Esophagus muscularis mucosa (tissue), 4 donors: ENCODE measurements around the gene ZNF487. TPM values are rescaled to one million over a fixed set of nuclear protein-coding genes. Genes with fewer than 3 reads are reported as not detected.

Experiments
- DNase-seq: peaks from one replicate; pipeline ENCODE4 v3.0.0-alpha.2; 2017; ENCODE audit errors: extremely low spot score
- H3K27ac ChIP-seq, 4 donors: fragments of 200-600 bp; sonication (generic); replicated peaks in 1 of 4; 1 replicate in 3 of 4; 2 replicates in 1 of 4; pipeline ENCODE4 v1.5.1; 2016 to 2019; ENCODE audit warnings: mild to moderate bottlenecking in 1 of 4
- H3K27me3 ChIP-seq, 4 donors: fragments of 200-600 bp; sonication (generic); one replicate each; pipeline versions ENCODE4 v1.5.1 to v1.6.0; 2016 to 2019
- H3K36me3 ChIP-seq, 4 donors: fragments of 200-600 bp; sonication (generic); one replicate each; pipeline ENCODE4 v1.5.1; 2016 to 2019
- H3K4me1 ChIP-seq, 4 donors: fragments of 200-600 bp; sonication (generic); one replicate each; pipeline ENCODE4 v1.5.1; 2016 to 2019
- H3K4me3 ChIP-seq, 4 donors: fragments of 200-600 bp; sonication (generic); 1 replicate in 2 of 4; 2 replicates in 2 of 4; pipeline ENCODE4 v1.5.1; 2016 to 2019; ENCODE audit warnings: mild to moderate bottlenecking in 4 of 4, moderate library complexity in 1 of 4
- H3K9me3 ChIP-seq, 4 donors: fragments of 200-600 bp; sonication (generic); 1 replicate in 3 of 4; 2 replicates in 1 of 4; pipeline ENCODE4 v1.5.1; 2016 to 2019
- EP300 ChIP-seq: sonication (generic); formaldehyde crosslinking; IDR thresholded peaks from one replicate; pipeline ENCODE4 v1.6.1; 2017; ENCODE audit warnings: antibody characterized with exemption
- POLR2A ChIP-seq: fragments of 450-650 bp; IDR thresholded peaks from one replicate; pipeline ENCODE4 v1.6.1; 2017; ENCODE audit warnings: antibody characterized with exemption, moderate library complexity, mild to moderate bottlenecking, low read depth
- POLR2AphosphoS5 ChIP-seq, 2 donors: sonication (generic); formaldehyde crosslinking; IDR thresholded peaks; one replicate each; pipeline ENCODE4 v1.6.1; 2017; ENCODE audit warnings: antibody characterized with exemption in 2 of 2
- WGBS: methylation state at CpG from one replicate; pipeline ENCODE4 v1.1.5; 2018; 5-methylcytosine and 5-hydroxymethylcytosine counted together
- intact Hi-C: fragments of 100-400 bp; cut with DNase I; formaldehyde crosslinking; loops from one replicate; pipeline ENCODE4 v1.15.1; 2023
- total RNA-seq, 4 donors: library from RNA; depleted of rRNA; stranded (reverse); fragments of >200 nt; gene quantifications; one replicate each; pipeline versions ENCODE4 v1.1.0 to v1.2.1, GENCODE V29; 2016
- TF ChIP-seq, protein P1 (sequence below), 3 experiments: fragments of 200-600 bp in 2 of 3; fragments of 450-650 bp in 1 of 3; sonication (generic) in 2 of 3; IDR thresholded peaks; one replicate each; pipeline ENCODE4 v1.5.1; 2017 to 2019; ENCODE audit warnings: antibody characterized with exemption in 3 of 3, mild to moderate bottlenecking in 2 of 3, moderate library complexity in 1 of 3

The ZNF487 gene
- total RNA-seq, result 10 to 100 TPM in 1 of 4 donors, 1 to 10 TPM in 3; 9.1 to 10.1 (median 10.0) TPM

DNA sequence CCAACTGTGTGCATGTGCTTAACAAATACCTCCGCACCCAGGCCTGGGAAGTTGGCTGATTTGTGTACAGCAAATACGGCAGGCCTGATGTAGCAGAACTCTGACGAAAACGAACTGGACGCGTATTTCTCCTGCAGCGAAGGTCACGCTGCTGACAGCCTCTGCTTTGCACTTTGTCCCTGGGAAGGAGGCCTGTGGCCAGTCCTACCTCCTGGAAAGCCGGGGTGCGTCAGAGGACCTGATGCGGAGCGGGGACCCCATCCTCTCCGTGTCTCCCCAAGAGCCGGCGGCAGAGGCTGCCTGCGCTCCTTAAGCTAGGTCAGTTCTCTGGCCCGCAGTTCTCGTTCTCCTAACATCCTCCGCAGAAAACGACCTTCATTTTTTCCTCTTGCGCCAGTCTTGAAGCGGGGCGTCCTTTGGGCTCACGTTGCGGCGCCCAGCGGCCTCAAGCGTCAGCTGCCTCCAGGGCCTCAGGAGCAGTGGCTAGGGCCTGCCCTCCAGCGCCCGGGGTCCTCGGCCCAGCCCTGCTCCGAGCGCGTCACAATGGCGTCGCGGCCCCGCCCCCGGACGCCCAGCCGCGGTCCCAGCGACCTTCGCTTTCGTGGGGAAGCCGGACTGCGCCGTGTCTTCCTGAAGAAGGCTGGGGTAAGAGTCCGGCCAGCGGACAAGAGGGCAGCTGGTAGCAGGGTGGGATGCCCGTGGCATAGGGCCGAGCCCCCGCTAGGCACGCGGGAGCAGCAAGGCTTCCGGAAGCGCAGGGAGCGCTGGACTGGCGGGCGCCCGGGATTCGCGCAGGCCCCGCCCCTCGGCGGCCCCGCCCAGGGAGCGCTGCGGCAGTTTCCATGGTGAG lies at the start of gene ZNF487:
Gene ZNF487 (plus strand): TSS at position 821 of the 850 bp plus-strand sequence. CDS start 38,703 bp downstream, outside the sequence.
- H3K4me1 ChIP-seq, result peaks cover 11 to 25% (median 24%) of the 10 kb centered on the region in 4 donors
- TF ChIP-seq POLR2A (peak; percentile 5), EP300 (peak; percentile 2), POLR2AphosphoS5 (IDR thresholded peaks at IDR 0.05) (peak; percentile 91 to 96)
- TF ChIP-seq, protein P1, sequence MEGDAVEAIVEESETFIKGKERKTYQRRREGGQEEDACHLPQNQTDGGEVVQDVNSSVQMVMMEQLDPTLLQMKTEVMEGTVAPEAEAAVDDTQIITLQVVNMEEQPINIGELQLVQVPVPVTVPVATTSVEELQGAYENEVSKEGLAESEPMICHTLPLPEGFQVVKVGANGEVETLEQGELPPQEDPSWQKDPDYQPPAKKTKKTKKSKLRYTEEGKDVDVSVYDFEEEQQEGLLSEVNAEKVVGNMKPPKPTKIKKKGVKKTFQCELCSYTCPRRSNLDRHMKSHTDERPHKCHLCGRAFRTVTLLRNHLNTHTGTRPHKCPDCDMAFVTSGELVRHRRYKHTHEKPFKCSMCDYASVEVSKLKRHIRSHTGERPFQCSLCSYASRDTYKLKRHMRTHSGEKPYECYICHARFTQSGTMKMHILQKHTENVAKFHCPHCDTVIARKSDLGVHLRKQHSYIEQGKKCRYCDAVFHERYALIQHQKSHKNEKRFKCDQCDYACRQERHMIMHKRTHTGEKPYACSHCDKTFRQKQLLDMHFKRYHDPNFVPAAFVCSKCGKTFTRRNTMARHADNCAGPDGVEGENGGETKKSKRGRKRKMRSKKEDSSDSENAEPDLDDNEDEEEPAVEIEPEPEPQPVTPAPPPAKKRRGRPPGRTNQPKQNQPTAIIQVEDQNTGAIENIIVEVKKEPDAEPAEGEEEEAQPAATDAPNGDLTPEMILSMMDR (IDR thresholded peaks at IDR 0.05), result peak in 1 of 3 experiments; percentile 27
- peak within 1 kb of the TSS; percentile 90 to 99 (median 98) for H3K27ac ChIP-seq
- 2% methylated on average over 32 of the region's 69 CpGs for WGBS
- intact Hi-C loops, result no loop called here
- peak; percentile 97 for DNase-seq
- no peaks in the 10 kb centered on the region for H3K27me3 ChIP-seq
- H3K36me3 ChIP-seq, result no peaks in the 10 kb centered on the region
- no peaks in the 10 kb centered on the region for H3K9me3 ChIP-seq
- peak within 1 kb of the TSS; percentile 67 to 87 (median 74) for H3K4me3 ChIP-seq

DNA sequence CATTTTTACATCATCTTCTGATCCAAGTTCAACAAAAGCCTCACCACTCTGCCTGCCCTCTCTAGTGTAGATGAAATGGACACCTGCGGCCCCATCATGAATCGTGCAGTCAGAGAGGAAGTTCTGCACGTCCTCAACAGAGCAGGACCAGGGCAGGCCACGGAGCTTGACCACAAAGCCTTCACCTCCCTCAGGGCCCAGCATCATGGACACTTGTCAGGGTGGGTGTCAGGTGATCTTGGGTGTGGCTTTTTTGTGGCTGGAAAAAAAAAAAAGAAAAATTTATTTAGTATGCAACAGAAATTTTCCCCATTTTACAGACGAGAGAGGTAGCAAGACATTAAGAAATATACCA lies 49.3 kb upstream of the ZNF487 start:
- Histone ChIP-seq H3K4me1 (peaks cover 15 to 36% (median 25%) of the 10 kb centered on the region in 4 donors), H3K36me3 (peaks cover 55 to 79% (median 79%) of the 10 kb centered on the region in 4 donors), H3K27ac (no peak overlapping the region), H3K9me3 (no peaks in the 10 kb centered on the region), H3K27me3 (no peaks in the 10 kb centered on the region), H3K4me3 (no peak overlapping the region)
- TF ChIP-seq POLR2AphosphoS5 (IDR thresholded peaks at IDR 0.05) (no peak), POLR2A (no peak), EP300 (no peak)
- TF ChIP-seq, protein P1 (IDR thresholded peaks at IDR 0.05), result no peak
- no peak for DNase-seq
- intact Hi-C loops, result no loop called here
- 64% methylated on average over 5 of the region's 5 CpGs for WGBS

DNA sequence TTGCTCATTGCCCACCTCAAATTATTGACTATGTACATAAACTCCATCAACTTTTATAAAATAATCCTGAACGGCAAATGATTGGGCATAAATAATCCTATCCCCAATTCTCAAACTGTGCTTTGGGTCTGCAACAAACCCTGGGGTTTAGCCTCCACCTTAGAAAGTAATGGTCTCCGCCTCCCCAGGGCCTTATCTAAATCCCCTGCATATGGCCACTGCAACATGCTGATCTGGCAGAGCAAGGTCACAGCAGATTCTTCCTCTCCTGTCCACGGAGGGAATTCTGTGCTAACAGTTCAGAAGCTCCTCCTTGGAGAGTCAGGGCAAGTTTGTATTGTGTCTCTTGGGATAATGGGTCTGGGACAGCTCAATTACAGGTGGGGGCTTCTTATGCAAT lies 47.0 kb upstream of the ZNF487 start:
- Histone ChIP-seq H3K4me1 (peaks cover 20 to 54% (median 39%) of the 10 kb centered on the region in 4 donors), H3K27ac (no peak overlapping the region), H3K4me3 (no peak overlapping the region), H3K36me3 (peaks cover 70 to 98% (median 96%) of the 10 kb centered on the region in 4 donors), H3K27me3 (no peaks in the 10 kb centered on the region), H3K9me3 (no peaks in the 10 kb centered on the region)
- intact Hi-C loops, result no loop called here
- 67% methylated on average over 3 of the region's 3 CpGs for WGBS
- no peak for DNase-seq
- TF ChIP-seq EP300 (no peak), POLR2A (no peak), POLR2AphosphoS5 (IDR thresholded peaks at IDR 0.05) (no peak)
- TF ChIP-seq, protein P1 (IDR thresholded peaks at IDR 0.05), result no peak

DNA sequence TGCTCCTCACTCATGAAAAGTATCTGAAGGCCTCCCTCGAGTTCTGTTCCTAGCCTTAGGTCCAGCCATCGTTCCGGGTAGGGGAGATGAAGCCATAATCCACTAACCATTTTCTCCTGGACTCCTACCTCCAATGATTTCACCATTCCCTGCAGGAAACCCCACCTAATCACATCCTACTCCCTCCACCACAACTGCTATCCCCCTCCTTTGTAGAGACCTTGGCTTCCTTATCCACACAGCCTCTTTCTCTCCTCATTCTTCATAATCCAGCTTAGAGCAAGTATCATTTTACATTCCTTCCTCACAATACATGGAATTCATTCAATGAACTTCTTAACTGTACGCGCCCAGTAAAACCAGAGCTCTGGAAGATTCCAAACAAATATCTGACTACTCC lies 46.6 kb upstream of the ZNF487 start:
- DNase-seq, result no peak
- 83% methylated on average over 5 of the region's 5 CpGs for WGBS
- H3K36me3 ChIP-seq, result peaks cover 70 to 97% (median 94%) of the 10 kb centered on the region in 4 donors

More for the DNA sequence above, 46.6 kb upstream of the ZNF487 start:
- Histone ChIP-seq H3K9me3 (no peaks in the 10 kb centered on the region), H3K27me3 (no peaks in the 10 kb centered on the region), H3K4me1 (peaks cover 25 to 59% (median 44%) of the 10 kb centered on the region in 4 donors), H3K4me3 (no peak overlapping the region), H3K27ac (peak overlapping the region in 1 of 4 donors; percentile 19)
- TF ChIP-seq, protein P1 (IDR thresholded peaks at IDR 0.05), result no peak
- TF ChIP-seq POLR2A (no peak), POLR2AphosphoS5 (IDR thresholded peaks at IDR 0.05) (no peak), EP300 (no peak)
- intact Hi-C loops, result no loop called here
